Cerebellar nuclear complex (tissue), 1 donor: Measurements from ENCODE around the gene CHERP.

Source experiments
- DNase-seq, 2 experiments: peaks; one replicate each; lab custom pipeline; 2025; lab: John Stamatoyannopoulos, UW

CHERP gene

DNA sequence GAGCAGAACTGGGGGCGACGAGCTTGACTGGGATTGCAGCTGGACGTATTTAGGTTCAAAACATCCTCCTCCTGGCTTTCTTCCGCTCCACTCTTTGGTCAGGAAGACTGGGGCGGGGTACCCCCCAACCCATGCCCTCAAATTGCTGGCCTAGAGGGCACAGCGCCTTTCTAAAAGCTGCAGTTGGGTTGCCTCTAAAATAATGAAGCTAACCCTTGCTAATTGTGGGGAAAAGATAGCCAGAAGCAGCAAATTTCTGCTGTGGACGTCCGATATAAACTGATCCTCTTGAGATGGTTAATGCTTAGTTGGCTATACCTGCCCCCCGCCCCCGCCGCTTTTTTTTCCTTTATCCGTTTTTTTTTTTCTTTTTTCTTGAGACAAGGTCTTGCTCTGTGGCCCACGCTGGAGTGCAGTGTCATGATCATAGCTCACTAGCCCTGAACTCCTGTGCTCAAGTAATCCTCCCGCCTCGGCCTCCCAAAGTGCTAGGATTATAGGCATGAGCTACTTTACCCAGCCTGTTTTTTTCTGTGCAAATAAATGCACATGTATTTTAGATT, 754 bp upstream of the CHERP start:
- no peak for DNase-seq

DNA sequence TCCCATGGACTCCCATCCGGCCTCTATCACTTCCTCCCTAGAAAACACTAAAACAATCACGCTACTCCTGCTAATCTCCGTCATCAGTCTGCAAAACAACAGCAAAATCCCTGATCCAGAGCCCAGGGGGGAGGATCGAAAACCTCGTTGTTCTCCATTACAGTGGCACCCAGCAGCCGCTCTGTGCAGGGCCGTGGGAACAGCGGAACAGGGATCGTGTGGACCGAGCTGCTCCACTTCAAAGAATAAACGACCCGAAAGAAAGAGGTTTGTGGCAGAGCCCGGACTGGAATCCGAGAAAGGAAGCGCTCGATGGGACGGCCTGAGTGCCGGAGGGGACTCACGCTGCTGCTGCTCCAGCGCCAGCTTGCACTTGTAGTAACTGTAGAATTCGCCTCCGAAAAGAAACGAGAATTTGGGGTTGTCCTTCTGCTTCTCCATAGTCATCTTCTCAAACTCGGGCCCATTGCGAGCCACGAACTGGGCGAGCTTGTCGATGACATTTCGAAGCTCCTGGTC, 652 bp downstream of the CHERP start:
- DNase-seq = no peak

DNA sequence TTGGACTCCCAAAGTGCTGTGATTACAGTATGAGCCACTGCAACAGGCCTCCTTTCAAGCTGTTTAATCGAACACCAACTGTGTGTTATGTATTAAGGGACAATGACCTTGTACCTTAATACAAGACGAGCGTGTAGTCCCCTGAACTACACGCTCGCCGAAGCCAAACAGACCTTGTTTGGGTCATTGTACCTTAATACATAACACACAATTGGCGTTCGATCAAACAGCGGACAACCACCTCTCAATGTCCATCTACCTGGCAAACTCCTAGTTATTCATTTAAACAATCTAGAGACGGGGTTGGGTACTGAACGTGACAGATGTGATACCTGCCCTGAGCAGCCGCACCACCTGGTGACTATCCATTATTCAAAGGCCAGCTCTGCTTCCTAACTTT, 1.3 kb downstream of the CHERP start:
- DNase-seq = no peak

DNA sequence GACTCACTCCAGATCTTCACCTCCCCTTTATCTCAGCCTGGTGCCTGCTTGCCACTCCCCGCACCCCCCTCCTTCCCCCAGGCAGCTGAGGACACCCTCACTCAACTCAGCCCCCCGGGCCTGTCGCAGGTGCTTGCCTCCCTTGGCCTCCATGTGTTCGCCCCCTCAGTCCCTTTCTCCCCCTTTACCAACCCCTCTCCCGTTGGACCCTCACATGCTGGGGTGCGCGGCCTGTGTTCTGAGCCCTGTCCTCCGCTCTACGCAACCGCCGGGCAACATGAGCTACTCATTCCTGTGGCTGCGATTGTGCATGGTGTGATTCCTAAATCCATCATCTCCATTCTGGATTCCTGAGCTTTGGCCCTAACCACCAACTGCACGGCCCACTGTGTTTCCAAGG, 5.1 kb downstream of the CHERP start:
- no peak for DNase-seq

DNA sequence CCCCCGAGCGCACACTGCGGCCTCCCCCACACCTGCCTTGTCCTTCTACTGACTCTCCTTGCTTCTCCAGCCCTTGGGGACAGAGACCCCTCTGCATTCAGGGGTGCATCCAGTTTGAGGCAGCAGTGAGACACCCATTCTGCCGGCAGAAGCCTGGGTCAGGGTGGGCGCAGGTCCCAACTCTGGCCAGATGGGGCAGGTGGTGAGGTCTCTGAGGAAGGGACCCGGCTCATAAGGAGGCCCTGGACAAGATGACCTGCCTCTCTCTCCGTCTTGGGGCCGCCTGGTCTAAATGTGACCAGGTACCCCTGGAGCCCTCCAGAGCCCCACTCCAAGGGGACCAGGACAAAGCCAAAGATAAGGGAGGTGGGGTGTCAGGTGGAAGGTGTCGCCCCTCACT, 6.1 kb downstream of the CHERP start:
- no peak for DNase-seq

DNA sequence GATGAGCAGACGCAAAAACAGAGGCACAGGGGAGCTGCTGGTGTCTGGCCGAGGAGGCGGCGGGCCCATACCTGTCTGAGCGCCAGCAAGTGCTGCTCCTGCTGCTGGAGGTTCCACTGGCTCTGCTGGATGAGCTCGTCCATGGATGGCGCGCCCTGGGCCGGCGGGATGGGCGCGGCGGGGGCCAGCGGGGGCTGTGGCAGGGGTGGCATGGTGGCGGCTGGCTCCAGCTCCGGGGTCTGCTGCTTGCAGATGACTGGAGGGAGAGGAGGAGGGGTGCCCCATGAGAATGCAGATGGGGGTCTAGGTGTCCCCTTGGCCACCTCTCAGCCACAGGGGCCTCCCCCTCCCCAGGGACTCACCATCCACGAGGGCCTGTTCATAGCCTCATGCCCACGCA, 6.9 kb downstream of the CHERP start:
- no peak for DNase-seq

DNA sequence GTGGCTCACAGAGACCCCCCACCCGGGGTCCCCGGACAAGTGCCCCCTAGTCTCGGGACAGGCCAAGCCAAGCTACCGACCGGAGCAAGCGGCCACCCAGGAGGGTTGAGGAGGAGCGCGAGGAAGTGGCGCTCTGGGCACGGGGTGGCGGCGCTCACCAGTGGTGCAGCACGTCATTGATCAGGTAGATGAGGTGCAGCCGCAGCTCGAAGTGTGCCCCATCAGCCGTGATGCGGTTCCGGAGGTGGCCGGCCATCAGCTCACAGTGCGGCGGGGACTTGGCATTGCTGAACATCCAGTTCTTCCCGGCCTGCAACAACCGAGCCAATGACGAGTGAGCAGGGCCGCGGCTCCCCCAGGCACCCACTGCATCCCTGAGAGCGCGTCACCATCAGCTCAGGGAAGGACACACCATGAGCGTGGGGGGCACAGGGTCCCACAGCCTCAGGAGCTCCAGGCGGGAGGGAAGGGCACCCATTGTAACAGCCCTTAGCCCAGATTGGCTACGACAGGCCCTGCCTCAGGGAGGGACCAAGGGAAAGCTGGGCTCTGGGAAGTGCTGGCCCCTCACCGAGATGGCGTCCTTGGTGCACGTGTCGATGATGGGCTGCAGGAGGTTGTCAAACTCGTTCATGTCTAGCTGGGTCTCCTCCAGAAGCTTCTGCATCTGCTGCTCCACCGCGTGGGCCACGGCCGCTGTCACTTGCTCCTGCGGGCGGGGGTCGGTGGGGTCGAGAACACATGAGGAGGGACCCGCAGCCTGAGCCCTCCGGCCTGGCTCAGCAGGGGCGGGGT, 9.6 kb downstream of the CHERP start:
- no peak for DNase-seq

DNA sequence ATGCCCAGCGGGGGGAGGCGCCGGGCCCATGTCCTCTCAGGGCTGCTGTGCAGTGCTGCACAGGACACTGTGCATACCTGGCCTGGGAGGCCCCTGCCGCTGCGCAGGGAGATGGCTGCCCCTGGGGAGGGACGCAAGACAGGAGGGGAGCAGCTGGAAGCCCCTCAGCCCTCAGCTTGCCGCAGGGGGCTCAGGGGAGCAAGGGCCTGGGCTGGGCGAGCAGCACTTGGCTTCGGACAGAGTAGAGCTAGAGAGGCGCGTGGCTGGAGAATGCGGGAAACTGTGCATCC, 10.9 kb downstream of the CHERP start:
- DNase-seq = no peak

DNA sequence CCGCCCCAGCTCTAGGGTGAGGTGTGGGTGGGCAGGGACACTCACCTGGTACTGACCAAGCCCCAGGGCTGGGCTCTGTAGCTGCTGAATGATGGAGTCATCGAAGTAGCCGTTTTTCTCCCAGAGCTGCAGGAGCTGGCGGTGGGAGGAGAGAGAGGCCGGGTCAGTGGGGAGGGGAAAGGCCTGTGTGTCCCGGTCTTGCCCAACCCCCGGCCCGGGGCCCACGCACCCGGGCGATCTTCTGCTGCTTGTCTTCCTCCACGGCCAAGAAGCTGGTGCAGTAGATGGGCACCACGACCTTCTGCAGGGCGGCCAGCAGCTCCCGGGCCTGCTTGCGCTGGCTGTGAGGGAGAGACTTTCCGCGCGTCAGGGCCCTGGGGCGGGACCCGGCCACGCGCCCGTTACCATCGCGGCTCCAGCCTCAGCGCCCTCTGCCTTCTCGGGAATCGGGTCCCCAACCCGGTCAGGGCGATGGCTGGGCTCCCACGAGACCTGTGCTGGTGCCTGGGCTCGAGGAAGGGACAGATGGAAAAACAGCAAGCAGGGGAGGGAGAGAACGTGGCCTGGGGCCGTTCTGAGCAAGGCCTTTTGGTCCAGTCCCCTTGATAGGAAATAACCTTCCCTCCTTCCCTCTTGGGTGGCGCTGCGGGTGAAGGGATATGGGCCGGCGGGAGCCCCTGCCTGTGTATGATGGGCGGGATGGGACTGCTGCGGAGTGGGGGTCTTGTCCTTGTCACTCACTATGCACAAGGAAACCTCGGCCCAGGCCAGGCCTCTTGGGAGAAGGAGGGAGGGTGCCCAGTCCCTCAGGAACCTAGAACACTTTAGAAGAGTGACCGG, 11.5 kb downstream of the CHERP start:
- DNase-seq = no peak

DNA sequence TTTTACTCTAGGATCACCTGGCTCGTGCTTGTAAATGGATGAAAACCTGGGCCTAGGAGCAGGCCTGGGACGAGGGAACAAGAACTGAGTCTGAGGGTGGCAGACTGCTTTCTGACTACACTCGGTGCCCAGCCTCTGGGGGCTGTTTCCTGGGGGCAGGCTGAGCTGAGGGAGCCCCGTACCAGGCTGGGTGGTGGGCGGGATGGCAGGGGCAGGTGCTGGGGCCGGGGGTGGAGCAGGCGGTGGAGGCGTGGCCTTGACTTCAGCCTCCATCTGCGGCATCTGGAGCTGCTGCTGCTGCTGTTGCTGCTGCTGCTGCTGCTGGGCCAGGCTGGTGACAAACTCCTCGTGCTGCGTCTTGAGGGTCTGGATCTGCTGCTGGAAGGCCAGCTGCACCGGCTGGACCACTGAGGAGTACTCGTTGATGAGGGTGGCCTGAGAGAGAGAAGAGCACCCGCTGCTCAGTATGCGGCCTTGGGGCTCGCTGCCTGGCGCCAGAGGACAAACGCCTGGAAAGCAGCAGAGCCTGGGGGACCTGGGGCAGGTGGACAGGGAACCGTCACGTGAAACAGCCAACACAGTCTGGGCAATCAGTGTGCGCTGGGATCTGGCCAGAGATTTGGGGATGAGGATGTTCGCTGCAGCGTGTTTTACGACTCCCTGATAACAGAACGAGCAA, 12.6 kb downstream of the CHERP start:
- DNase-seq = no peak

DNA sequence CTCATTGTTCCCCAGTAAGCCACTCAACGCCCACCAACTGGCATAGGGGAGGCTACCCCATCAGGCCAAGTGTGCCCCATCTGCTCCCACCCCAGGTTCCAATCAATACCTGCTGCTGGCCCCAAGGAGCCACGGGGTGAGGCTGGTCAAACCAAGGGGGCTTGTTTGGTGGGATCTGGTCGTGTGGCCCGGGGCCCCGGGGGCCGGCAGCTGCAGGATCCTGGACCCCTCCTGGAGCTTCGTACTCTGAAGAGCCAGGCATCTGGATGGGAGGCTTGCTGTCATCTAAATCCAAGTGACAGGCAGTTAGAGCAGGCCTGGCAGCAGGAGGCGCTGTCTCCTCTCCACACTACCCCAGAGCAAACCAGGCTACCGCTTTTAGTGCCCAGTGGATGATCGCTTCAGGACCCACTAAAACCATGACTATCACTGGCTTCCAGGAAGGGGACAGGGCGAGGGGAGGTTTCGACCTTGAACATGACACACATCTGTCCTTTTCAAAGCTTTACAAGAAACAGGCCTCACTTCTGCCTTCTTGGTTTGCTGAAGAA, 14.2 kb downstream of the CHERP start:
- no peak for DNase-seq

DNA sequence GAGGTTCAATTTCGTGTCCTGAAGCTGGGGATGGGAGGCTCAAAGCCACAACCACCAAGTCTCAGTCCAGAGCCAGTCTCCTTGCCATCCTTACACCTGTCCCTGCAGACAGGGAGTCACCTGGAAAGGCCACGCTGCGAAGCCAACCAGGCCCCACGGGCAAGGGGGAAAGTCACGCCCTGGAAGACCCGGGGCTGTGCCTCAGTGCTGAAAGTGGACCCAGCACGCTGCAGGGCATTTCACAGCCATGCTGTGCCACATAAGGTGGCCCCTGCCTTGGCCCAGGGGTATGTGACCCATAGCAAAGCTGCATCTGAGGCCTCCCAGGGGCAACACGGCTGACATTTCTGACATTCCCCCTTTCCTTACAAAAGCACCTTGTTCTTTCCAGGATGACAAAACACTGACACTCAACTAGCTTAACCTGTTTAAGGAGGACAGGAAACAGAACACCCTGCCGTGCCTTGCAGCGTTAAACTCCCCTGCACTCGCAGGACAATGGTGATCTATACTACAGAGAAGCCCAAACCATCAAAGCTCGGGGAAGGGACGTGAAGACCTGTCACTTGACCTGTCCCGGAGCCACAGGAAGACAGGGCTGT, 14.8 kb downstream of the CHERP start:
- DNase-seq = no peak

DNA sequence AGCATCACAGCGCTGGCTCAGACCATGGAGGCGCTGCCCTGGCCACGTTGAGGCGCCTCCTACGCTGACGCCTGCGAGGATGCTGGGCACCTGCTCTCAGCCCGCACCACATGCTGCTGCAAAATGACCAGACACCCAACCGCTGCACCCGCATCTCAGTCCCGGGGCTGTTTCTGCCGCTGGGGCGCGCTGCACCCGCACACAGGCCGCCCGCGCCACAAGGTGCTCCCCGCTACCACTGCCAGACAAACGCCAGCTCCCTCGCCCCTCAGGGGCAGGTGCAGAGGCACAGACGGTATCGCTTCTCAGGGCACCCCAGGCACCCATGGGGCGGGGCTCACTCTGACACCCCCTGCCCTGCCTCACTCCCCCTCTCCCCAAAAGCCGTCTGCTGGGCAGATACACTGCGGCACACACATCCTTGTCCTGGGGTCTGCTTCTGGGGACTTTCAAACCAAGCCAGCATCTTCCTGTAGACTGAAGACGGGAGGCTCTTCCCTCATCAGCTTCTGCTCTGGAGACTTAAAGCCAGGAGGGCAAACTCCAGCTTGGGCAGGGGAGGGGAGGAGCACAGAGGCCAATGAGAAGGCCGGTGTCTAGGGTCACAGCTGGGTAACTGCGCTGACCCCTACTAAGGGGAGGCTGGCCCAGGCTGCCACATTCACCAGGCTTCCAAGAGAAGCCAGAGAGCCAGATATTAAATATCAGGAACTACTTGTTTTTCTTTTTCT, 16.3 kb downstream of the CHERP start:
- DNase-seq = no peak

DNA sequence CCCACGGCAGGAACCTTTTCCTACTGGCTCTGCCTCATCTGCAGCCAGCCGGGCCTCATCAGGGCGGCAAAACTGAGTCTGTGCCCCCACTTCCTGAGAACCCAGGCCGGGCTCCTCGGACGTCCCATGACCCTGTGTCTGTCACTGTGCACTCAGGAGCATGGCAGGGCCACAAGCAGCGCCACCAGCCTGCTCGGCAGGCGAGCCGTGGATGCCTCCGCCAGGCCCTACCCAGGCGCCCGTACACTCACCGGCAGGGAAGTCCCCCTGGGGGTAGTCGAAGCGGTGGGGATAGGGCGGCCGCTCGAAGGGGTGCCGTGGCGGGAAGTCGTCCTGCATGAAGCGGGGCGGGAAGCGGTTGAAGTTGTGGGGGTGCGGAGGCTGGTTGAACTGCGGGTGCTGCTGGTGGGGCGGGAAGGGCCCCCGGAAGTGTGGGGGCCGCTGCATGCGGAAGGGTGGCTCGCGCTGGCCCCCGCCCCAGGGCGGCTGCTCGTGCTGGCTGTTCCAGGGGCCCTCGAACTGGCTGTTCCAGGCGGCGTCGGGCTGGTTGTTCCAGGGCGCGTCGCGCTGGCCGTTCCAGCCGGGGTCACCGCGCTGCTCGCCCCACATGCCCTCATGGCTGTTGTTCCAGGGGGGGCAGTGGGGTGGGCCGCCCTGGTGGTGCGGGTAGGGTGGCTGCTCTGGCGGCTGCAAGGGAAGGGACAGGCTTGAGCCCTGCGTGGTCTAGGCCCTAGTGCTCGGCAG, 17.1 kb downstream of the CHERP start:
- no peak for DNase-seq

DNA sequence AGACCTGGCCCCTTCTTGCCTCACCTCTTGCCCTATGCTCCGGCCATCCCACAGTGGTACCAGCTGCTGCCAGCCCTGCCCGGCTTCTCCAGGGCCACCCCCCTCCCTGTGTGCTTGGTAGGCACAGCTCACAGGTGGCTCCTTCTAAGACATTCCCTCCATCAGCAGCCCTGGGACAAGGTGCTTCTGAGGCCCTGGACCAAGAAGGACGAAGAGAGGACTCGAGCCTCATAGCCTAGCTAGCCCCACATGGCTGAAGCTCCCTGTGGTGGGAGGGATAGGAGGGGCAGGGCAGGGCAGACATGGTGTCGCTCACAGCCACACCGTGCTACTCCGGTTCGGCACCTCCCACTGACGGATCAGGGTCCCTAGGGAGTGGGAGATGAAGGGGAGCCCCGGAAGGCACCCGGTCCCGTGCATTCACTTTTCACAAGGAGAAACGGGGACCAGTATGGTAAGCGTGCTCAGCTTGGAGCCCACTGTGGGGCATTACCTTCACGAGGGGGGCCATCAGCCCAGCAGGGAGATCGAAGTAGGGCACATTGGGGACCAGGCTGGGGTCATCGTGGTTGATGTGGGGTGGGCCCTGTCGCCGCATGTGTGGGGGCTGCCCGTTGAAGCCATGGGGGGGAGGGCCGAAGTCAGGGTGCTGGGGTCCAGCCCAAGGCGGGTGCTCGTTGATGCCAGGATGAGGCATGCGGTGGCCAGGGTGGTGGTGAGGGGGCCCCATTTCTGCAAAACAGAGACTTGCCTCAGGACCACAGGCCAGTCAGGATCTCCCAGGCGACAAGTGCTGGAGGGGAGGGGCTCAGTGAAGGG, 19.5 kb downstream of the CHERP start:
- DNase-seq = no peak

DNA sequence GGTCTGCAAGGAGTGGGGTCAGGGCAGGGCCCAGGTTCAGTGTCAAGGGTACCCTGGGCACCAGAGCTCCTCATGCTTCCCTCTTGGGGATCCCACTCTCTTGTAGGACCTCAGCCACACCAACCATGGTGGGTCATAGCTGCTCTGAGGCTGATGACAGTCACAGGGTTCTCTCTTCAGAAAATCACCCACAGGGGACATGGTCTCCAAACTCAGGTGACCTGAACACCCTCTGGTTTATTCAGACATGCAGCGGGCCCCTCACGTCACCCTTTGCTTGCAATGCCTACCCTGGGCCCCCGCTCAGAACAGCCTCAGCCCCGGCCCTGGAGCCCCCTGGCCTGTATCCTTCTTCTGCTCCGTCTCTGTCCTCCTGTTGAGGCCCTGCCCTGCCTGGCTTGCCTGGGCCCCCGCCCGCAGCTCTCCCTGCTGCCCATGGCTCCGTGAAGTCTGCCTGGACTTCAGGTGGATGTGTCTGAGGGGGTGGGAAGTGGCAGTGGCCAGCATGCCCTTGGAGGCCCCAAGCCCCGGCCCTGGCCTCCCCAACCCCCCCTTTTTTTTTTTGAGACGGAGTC, 20.4 kb downstream of the CHERP start:
- no peak for DNase-seq

DNA sequence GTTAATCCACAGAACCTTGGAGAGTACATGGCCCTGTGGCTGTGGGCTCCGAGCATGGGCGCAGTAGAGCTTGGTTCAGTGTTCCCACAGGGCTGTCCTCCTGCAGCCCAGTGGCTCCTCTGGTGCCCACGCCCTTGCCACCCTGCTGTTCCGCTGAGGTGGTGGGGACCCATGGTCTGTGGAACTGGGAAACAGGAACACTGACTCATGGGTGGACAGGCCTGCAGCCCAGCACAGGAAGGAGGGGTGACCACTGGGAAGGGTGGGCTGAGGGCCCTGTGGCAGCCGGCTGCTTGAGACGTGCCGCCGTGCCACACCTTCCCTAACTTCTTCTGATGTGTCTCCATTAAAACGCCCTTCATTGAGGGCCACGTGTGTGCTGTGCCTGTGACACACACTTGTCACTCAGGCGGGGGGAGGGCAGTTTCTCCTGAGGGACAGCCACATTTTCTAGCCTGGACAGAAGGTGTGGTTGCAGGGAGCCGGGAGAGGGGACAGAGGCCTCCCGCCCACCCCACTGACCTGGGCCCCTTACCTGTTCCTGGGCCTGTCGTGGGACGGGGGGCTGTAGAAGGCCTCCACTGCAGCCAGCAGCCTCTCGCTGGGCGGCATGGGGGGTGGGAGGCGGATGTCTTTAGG, 21.1 kb downstream of the CHERP start:
- no peak for DNase-seq
